ENCODE results near the gene ARAP3.

ARAP3 gene

GRCh38 chr5:141703133-141703561 lies 21.1 kb upstream of the ARAP3 start:
- H3K4me3 ChIP-seq (ENCODE audit: control insufficient read depth in 1 of 7, extremely low read depth in 1 of 7, insufficient read depth in 4 of 7, low read depth in 2 of 7, low read length in 6 of 7): peak overlapping the region in 3 of 7 experiments; percentile 51 to 76 (median 74)
- 25% methylated on average over 14 of the region's 16 CpGs for WGBS (ENCODE audit: insufficient coverage)
- H3K27me3 ChIP-seq (replicated peaks in 2 of 5; ENCODE audit: control insufficient read depth in 4 of 5, insufficient read depth in 5 of 5, low read length in 4 of 5): peaks cover 9 to 76% (median 54%) of the 10 kb centered on the region in 5 experiments
- no peaks in the 10 kb centered on the region for H3K9me3 ChIP-seq (ENCODE audit: control extremely low read depth in 1 of 5, control insufficient read depth in 4 of 5, insufficient read depth in 2 of 5, low read depth in 1 of 5, low read length in 4 of 5)
- ChIA-PET POLR2A (no interaction called here), CTCF (interaction anchor here (0.6 to 6.8 kb wide), 14 partner anchors 10 to 266 kb away, joined by 3 to 108 read pairs (median 4); partner anchors contain the start of genes DELE1, PCDH1, PCDH12 and RNF14)
- DNase-seq: no peak
- H3K4me1 ChIP-seq (ENCODE audit: control extremely low read depth in 1 of 4, control insufficient read depth in 4 of 4, insufficient read depth in 4 of 4, low read length in 3 of 4): peaks cover 2 to 15% (median 10%) of the 10 kb centered on the region in 4 experiments
- H3K27ac ChIP-seq (ENCODE audit: insufficient read depth in 1 of 2, low read depth in 1 of 2, low read length in 2 of 2, poor library complexity in 1 of 2, severe bottlenecking in 2 of 2): no peak overlapping the region
- H3K36me3 ChIP-seq (ENCODE audit: control insufficient read depth in 4 of 4, insufficient read depth in 4 of 4, low read length in 3 of 4): no peaks in the 10 kb centered on the region

- ChIA-PET CTCF (interaction anchor here (0.6 to 6.8 kb wide), 20 partner anchors 9 to 268 kb away, joined by 3 to 108 read pairs (median 4); partner anchors contain the start of genes PCDH1, PCDH12 and RNF14), POLR2A (no interaction called here)
- Histone ChIP-seq H3K4me3 (ENCODE audit: control insufficient read depth in 1 of 7, extremely low read depth in 1 of 7, insufficient read depth in 4 of 7, low read depth in 2 of 7, low read length in 6 of 7) (peak overlapping the region in 1 of 7 experiments; percentile 76), H3K36me3 (ENCODE audit: control insufficient read depth in 4 of 4, insufficient read depth in 4 of 4, low read length in 3 of 4) (no peaks in the 10 kb centered on the region), H3K27ac (ENCODE audit: insufficient read depth in 1 of 2, low read depth in 1 of 2, low read length in 2 of 2, poor library complexity in 1 of 2, severe bottlenecking in 2 of 2) (no peak overlapping the region), H3K9me3 (ENCODE audit: control extremely low read depth in 1 of 5, control insufficient read depth in 4 of 5, insufficient read depth in 2 of 5, low read depth in 1 of 5, low read length in 4 of 5) (no peaks in the 10 kb centered on the region), H3K27me3 (replicated peaks in 2 of 5; ENCODE audit: control insufficient read depth in 4 of 5, insufficient read depth in 5 of 5, low read length in 4 of 5) (peaks cover 9 to 78% (median 57%) of the 10 kb centered on the region in 5 experiments), H3K4me1 (ENCODE audit: control extremely low read depth in 1 of 4, control insufficient read depth in 4 of 4, insufficient read depth in 4 of 4, low read length in 3 of 4) (peaks cover 2 to 15% (median 10%) of the 10 kb centered on the region in 4 experiments)
- 34% methylated on average over 9 of the region's 16 CpGs for WGBS (ENCODE audit: insufficient coverage)
- DNase-seq: peak in 1 of 3 donors; percentile 29
Measured at GRCh38 chr5:141701360-141702119, 19.5 kb upstream of the ARAP3 start.

- Histone ChIP-seq H3K4me1 (ENCODE audit: control extremely low read depth in 1 of 4, control insufficient read depth in 4 of 4, insufficient read depth in 4 of 4, low read length in 3 of 4) (peaks cover 2 to 9% (median 6%) of the 10 kb centered on the region in 4 experiments), H3K27ac (ENCODE audit: insufficient read depth in 1 of 2, low read depth in 1 of 2, low read length in 2 of 2, poor library complexity in 1 of 2, severe bottlenecking in 2 of 2) (no peak overlapping the region), H3K27me3 (replicated peaks in 2 of 5; ENCODE audit: control insufficient read depth in 4 of 5, insufficient read depth in 5 of 5, low read length in 4 of 5) (peaks cover 7 to 43% (median 35%) of the 10 kb centered on the region in 5 experiments), H3K9me3 (ENCODE audit: control extremely low read depth in 1 of 5, control insufficient read depth in 4 of 5, insufficient read depth in 2 of 5, low read depth in 1 of 5, low read length in 4 of 5) (no peaks in the 10 kb centered on the region), H3K4me3 (ENCODE audit: control insufficient read depth in 1 of 7, extremely low read depth in 1 of 7, insufficient read depth in 4 of 7, low read depth in 2 of 7, low read length in 6 of 7) (no peak overlapping the region), H3K36me3 (ENCODE audit: control insufficient read depth in 4 of 4, insufficient read depth in 4 of 4, low read length in 3 of 4) (no peaks in the 10 kb centered on the region)
- POLR2A ChIA-PET: no interaction called here
- 96% methylated on average over 3 of the region's 3 CpGs for WGBS (ENCODE audit: insufficient coverage)
- no peak for DNase-seq
- CTCF ChIA-PET: interaction anchor here (1.5 to 10.4 kb wide), 5 partner anchors 40 to 262 kb away, joined by 3 to 127 read pairs (median 3); partner anchors contain the start of genes PCDH1 and PCDH12
Measured at GRCh38 chr5:141697586-141697985, 15.6 kb upstream of the ARAP3 start.

- peaks cover 0 to 8% (median 4%) of the 10 kb centered on the region in 4 experiments for H3K4me1 ChIP-seq (ENCODE audit: control extremely low read depth in 1 of 4, control insufficient read depth in 4 of 4, insufficient read depth in 4 of 4, low read length in 3 of 4)
- no peak overlapping the region for H3K27ac ChIP-seq (ENCODE audit: insufficient read depth in 1 of 2, low read depth in 1 of 2, low read length in 2 of 2, poor library complexity in 1 of 2, severe bottlenecking in 2 of 2)
- no peak for DNase-seq
- H3K9me3 ChIP-seq (ENCODE audit: control extremely low read depth in 1 of 5, control insufficient read depth in 4 of 5, insufficient read depth in 2 of 5, low read depth in 1 of 5, low read length in 4 of 5): no peaks in the 10 kb centered on the region
- no peak overlapping the region for H3K4me3 ChIP-seq (ENCODE audit: control insufficient read depth in 1 of 7, extremely low read depth in 1 of 7, insufficient read depth in 4 of 7, low read depth in 2 of 7, low read length in 6 of 7)
- CTCF ChIA-PET: interaction anchor here (1.5 to 10.4 kb wide), 6 partner anchors 13 to 263 kb away, joined by 3 to 127 read pairs (median 8); partner anchors contain the start of genes PCDH1 and PCDH12
- WGBS (ENCODE audit: insufficient coverage): 95% methylated on average over 2 of the region's 2 CpGs
- H3K36me3 ChIP-seq (ENCODE audit: control insufficient read depth in 4 of 4, insufficient read depth in 4 of 4, low read length in 3 of 4): no peaks in the 10 kb centered on the region
- POLR2A ChIA-PET: no interaction called here
- peaks cover 6 to 34% (median 24%) of the 10 kb centered on the region in 5 experiments for H3K27me3 ChIP-seq (replicated peaks in 2 of 5; ENCODE audit: control insufficient read depth in 4 of 5, insufficient read depth in 5 of 5, low read length in 4 of 5)
Measured at GRCh38 chr5:141696431-141696830, 14.4 kb upstream of the ARAP3 start.

- Histone ChIP-seq H3K9me3 (ENCODE audit: control extremely low read depth in 1 of 5, control insufficient read depth in 4 of 5, insufficient read depth in 2 of 5, low read depth in 1 of 5, low read length in 4 of 5) (no peaks in the 10 kb centered on the region), H3K4me3 (ENCODE audit: control insufficient read depth in 1 of 7, extremely low read depth in 1 of 7, insufficient read depth in 4 of 7, low read depth in 2 of 7, low read length in 6 of 7) (no peak overlapping the region), H3K36me3 (ENCODE audit: control insufficient read depth in 4 of 4, insufficient read depth in 4 of 4, low read length in 3 of 4) (no peaks in the 10 kb centered on the region), H3K4me1 (ENCODE audit: control extremely low read depth in 1 of 4, control insufficient read depth in 4 of 4, insufficient read depth in 4 of 4, low read length in 3 of 4) (peaks cover 0 to 8% (median 4%) of the 10 kb centered on the region in 4 experiments), H3K27ac (ENCODE audit: insufficient read depth in 1 of 2, low read depth in 1 of 2, low read length in 2 of 2, poor library complexity in 1 of 2, severe bottlenecking in 2 of 2) (no peak overlapping the region), H3K27me3 (replicated peaks in 2 of 5; ENCODE audit: control insufficient read depth in 4 of 5, insufficient read depth in 5 of 5, low read length in 4 of 5) (peaks cover under 1 to 31% (median 22%) of the 10 kb centered on the region in 5 experiments)
- 96% methylated on average over 5 of the region's 11 CpGs for whole genome bisulfite sequencing (ENCODE audit: insufficient coverage)
- ChIA-PET POLR2A (no interaction called here), CTCF (interaction anchor here (0.9 to 10.4 kb wide), 9 partner anchors 12 to 274 kb away, joined by 3 to 127 read pairs (median 3); partner anchors contain the start of genes PCDH1, PCDH12 and RNF14)
- no peak for DNase-seq
Measured at GRCh38 chr5:141695627-141696215, 13.7 kb upstream of the ARAP3 start.

GRCh38 chr5:141694479-141694878 lies 12.4 kb upstream of the ARAP3 start:
- no peak overlapping the region for H3K4me3 ChIP-seq (ENCODE audit: control insufficient read depth in 1 of 7, extremely low read depth in 1 of 7, insufficient read depth in 4 of 7, low read depth in 2 of 7, low read length in 6 of 7)
- WGBS (ENCODE audit: insufficient coverage): 95% methylated on average over 4 of the region's 5 CpGs
- POLR2A ChIA-PET: no interaction called here
- peaks cover 0 to 6% (median 4%) of the 10 kb centered on the region in 4 experiments for H3K4me1 ChIP-seq (ENCODE audit: control extremely low read depth in 1 of 4, control insufficient read depth in 4 of 4, insufficient read depth in 4 of 4, low read length in 3 of 4)
- CTCF ChIA-PET: interaction anchor here (1.0 to 10.4 kb wide), 13 partner anchors 11 to 321 kb away, joined by 3 to 127 read pairs (median 4); partner anchors contain the start of genes PCDH1 and PCDH12
- H3K27ac ChIP-seq (ENCODE audit: insufficient read depth in 1 of 2, low read depth in 1 of 2, low read length in 2 of 2, poor library complexity in 1 of 2, severe bottlenecking in 2 of 2): no peak overlapping the region
- DNase-seq: no peak
- H3K9me3 ChIP-seq (ENCODE audit: control extremely low read depth in 1 of 5, control insufficient read depth in 4 of 5, insufficient read depth in 2 of 5, low read depth in 1 of 5, low read length in 4 of 5): no peaks in the 10 kb centered on the region
- H3K36me3 ChIP-seq (ENCODE audit: control insufficient read depth in 4 of 4, insufficient read depth in 4 of 4, low read length in 3 of 4): no peaks in the 10 kb centered on the region
- peaks cover 0 to 27% (median 16%) of the 10 kb centered on the region in 5 experiments for H3K27me3 ChIP-seq (replicated peaks in 2 of 5; ENCODE audit: control insufficient read depth in 4 of 5, insufficient read depth in 5 of 5, low read length in 4 of 5)
